RWPE2 (cell line): Measurements from ENCODE around the gene NUAK1.
A peak's percentile ranks its signal among the peaks of the same experiment; 100 is the strongest.

ENCODE experiments used
- ATAC-seq: fragments of 200-7000 bp; cut with Tn5 transposase; 3 replicates; pipeline ENCODE4 v1.9.1; 2021; ENCODE audit warnings: low read depth
- DNase-seq: peaks from one replicate; pipeline ENCODE4 v3.0.0-alpha.2; 2020; ENCODE audit warnings: low spot score
- H3K27ac ChIP-seq: fragments of 450-650 bp; 2 replicates; pipeline ENCODE4 v1.5.1; 2017; ENCODE audit warnings: mild to moderate bottlenecking; ENCODE audit not compliant: poor library complexity, severe bottlenecking
- H3K27me3 ChIP-seq: fragments of 250-450 bp; sonication (Bioruptor Pico); 2 replicates; pipeline ENCODE4 v1.5.1; 2021; ENCODE audit warnings: mild to moderate bottlenecking, moderate library complexity; ENCODE audit not compliant: insufficient read depth, poor library complexity, severe bottlenecking
- H3K36me3 ChIP-seq: fragments of 250-450 bp; sonication (Bioruptor Pico); 2 replicates; pipeline ENCODE4 v1.5.1; 2020; ENCODE audit warnings: low read depth, mild to moderate bottlenecking, moderate library complexity
- H3K4me1 ChIP-seq: fragments of 250-450 bp; sonication (Bioruptor Pico); 2 replicates; pipeline ENCODE4 v1.5.1; 2021; ENCODE audit warnings: mild to moderate bottlenecking, moderate library complexity; ENCODE audit not compliant: insufficient read depth, poor library complexity, severe bottlenecking
- H3K4me3 ChIP-seq: fragments of 250-450 bp; sonication (Bioruptor Pico); 2 replicates; pipeline ENCODE4 v1.5.1; 2021; ENCODE audit warnings: mild to moderate bottlenecking, moderate library complexity; ENCODE audit not compliant: severe bottlenecking
- H3K9me3 ChIP-seq: fragments of 250-450 bp; sonication (Bioruptor Pico); 2 replicates; pipeline ENCODE4 v1.5.1; 2021; ENCODE audit warnings: mild to moderate bottlenecking, moderate library complexity; ENCODE audit not compliant: severe bottlenecking
- CTCF ChIP-seq: fragments of 450-650 bp; IDR thresholded peaks from one replicate; pipeline ENCODE4 v1.5.1; 2017; ENCODE audit warnings: mild to moderate bottlenecking, moderate library complexity; ENCODE audit not compliant: poor library complexity, severe bottlenecking

The NUAK1 gene

DNA sequence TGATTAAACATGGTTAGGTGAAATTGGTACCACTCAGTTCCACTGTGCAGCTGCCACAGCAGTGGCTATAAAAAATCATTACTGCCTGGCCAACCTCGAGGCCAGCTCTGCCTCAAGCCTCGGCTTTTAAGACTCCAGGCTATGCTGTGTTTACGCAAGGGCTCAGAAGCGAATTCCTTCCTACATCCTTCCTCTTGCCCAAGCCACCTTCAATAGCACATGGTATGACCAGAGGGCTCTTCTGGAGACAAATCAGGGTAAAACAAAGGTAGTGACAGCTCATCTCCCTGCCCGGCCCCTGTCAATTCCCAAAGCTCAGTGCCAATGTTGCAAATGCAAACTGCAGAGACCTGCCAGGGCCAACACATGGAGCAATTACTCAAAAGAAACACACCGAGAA, 31.9 kb downstream of the NUAK1 start:
- H3K27ac ChIP-seq: peak overlapping the region; percentile 69
- ATAC-seq (peak; percentile 86), DNase-seq (peak; percentile 58)
- peaks cover 4% of the 10 kb centered on the region for H3K36me3 ChIP-seq
- peaks cover 42% of the 10 kb centered on the region for H3K4me1 ChIP-seq
- no peak overlapping the region for H3K4me3 ChIP-seq
- no peaks in the 10 kb centered on the region for H3K27me3 ChIP-seq
- TF ChIP-seq CTCF: no peak
- no peaks in the 10 kb centered on the region for H3K9me3 ChIP-seq

DNA sequence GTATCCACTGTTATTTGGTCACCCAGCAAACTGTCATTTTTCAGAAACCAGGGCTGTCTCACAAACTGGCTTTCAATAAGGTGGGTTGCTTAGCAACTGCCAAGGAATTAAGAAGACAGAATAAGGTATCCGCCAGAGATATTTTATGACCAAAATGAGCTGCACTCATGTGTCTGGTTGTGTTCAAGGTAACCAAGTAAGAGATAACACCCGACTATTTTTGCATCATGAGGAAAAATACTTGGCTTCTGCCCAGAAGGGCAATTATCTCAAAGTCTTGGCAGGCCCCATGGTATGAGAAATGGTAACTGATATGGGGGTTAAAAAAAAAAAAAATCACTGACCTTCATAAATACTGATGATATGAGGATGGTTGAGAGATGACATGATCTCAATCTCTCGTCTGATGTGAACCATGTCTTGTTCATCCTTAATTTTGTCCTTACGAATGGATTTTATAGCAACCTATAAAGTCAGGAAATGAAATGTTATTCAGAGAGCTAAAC, 32.6 kb downstream of the NUAK1 start:
- no peak for DNase-seq
- Histone ChIP-seq H3K9me3 (no peaks in the 10 kb centered on the region), H3K27ac (peak overlapping the region; percentile 69), H3K4me3 (no peak overlapping the region), H3K4me1 (peaks cover 37% of the 10 kb centered on the region), H3K36me3 (peaks cover 4% of the 10 kb centered on the region), H3K27me3 (no peaks in the 10 kb centered on the region)
- TF ChIP-seq CTCF: no peak
- no peak for ATAC-seq

DNA sequence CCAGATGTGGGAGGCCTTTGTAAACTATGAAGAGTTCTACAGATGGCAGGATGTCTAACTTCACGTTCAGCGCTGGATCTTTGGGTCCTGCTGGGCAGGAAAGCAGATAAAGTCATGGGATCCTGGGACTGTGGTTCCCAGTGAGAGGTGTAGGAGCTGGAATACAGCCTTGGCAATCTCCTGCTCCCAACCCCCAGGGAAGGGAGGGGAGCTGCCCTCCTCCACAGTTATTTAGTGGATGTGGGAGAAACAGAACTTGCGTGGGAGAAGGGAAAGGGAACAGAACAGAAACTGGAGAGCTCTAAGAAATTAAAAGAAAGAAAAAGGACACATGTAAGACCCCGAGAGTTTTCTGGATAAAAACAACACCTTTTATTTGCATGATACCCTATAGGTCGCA, 37.0 kb downstream of the NUAK1 start:
- no peaks in the 10 kb centered on the region for H3K9me3 ChIP-seq
- H3K4me1 ChIP-seq: peaks cover 11% of the 10 kb centered on the region
- ATAC-seq (no peak), DNase-seq (no peak)
- TF ChIP-seq CTCF: no peak
- no peak overlapping the region for H3K4me3 ChIP-seq
- peaks cover 10% of the 10 kb centered on the region for H3K36me3 ChIP-seq
- H3K27ac ChIP-seq: no peak overlapping the region
- no peaks in the 10 kb centered on the region for H3K27me3 ChIP-seq

DNA sequence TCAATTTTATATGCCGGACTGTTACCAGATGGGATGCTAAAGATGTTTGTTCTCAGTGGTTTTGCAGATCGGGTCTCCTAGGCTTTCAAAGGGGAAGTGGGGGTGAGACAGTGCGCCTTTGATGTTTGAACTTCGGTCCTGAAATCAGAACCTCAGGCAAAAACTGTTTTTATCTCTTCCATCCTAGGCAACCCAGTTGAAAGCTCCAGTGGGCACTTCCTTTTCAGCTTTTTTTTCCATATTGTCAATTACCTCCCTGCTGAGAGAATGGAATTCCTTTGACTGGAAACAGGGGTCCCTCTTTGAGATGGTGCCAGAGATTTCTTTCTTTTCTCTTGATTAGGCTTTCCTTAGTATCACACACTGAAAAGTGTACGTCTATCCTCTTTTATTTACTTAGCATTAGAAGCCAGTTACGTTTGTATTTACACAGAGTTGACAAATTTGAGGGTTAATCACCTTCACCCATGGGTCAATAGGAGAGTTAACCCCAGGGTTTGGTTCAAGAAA, 40.0 kb downstream of the NUAK1 start:
- no peak for TF ChIP-seq CTCF
- no peak overlapping the region for H3K4me3 ChIP-seq
- DNase-seq: no peak
- H3K9me3 ChIP-seq: no peaks in the 10 kb centered on the region
- H3K4me1 ChIP-seq: no peaks in the 10 kb centered on the region
- H3K27me3 ChIP-seq: no peaks in the 10 kb centered on the region
- H3K36me3 ChIP-seq: peaks cover 6% of the 10 kb centered on the region
- ATAC-seq: no peak
- H3K27ac ChIP-seq: no peak overlapping the region

DNA sequence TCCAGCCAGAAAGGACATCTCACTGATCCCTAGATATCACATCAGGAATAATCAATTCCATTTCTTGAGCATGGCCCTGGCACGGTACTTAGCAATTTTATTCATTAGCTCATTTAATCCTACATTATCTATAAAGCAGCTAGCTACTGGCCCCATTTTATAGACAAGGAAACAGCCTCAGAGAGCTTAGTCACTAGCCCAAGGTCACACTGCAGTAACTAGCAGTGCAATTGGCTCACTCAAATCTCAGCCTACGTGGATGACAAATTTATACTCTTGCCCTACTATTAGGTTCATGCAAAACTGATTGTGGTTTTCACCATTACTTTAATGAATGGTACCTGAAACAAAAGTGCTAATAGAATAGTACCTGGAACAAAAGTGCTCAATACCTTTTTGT, 41.7 kb downstream of the NUAK1 start:
- Histone ChIP-seq H3K4me1 (no peaks in the 10 kb centered on the region), H3K9me3 (no peaks in the 10 kb centered on the region), H3K4me3 (no peak overlapping the region), H3K36me3 (peaks cover 9% of the 10 kb centered on the region), H3K27ac (no peak overlapping the region), H3K27me3 (no peaks in the 10 kb centered on the region)
- no peak for TF ChIP-seq CTCF
- no peak for DNase-seq
- ATAC-seq: no peak
